Keratinocyte (primary cell): ENCODE data around the gene NLGN3. TPM values are rescaled to one million over a fixed set of nuclear protein-coding genes. Genes with fewer than 3 reads are reported as not detected.

Experiments
- DNase-seq: peaks from one replicate; pipeline ENCODE4 v3.0.0-alpha.2; 2011; ENCODE audit warnings: low read depth, missing footprints, low spot score
- FAIRE-seq: peaks from 2 replicates; lab custom pipeline; 2011; peaks lifted over from hg19 to GRCh38; lab: Jason Lieb, UNC
- H2AFZ ChIP-seq: 2 replicates; pipeline ENCODE4 v1.6.0; 2012; ENCODE audit warnings: low read length, control low read depth, inconsistent platforms; ENCODE audit not compliant: control insufficient read depth
- H3K27ac ChIP-seq: 2 replicates; pipeline ENCODE4 v1.5.1; 2011; ENCODE audit warnings: low read length; ENCODE audit not compliant: control insufficient read depth, insufficient read depth
- H3K27me3 ChIP-seq: 3 replicates; pipeline ENCODE4 v1.6.0; 2011; ENCODE audit warnings: low read length; ENCODE audit not compliant: control insufficient read depth, insufficient read depth; ENCODE audit errors: extremely low read depth
- H3K36me3 ChIP-seq, 2 experiments: 2 replicates in 1 of 2; 3 replicates in 1 of 2; pipeline ENCODE4 v1.5.1; 2011; ENCODE audit warnings: low read length in 2 of 2, mild to moderate bottlenecking in 1 of 2; ENCODE audit not compliant: control insufficient read depth in 2 of 2, insufficient read depth in 2 of 2; ENCODE audit errors: extremely low read depth in 1 of 2
- H3K4me1 ChIP-seq: 3 replicates; pipeline ENCODE4 v1.5.1; 2011; ENCODE audit warnings: low read length; ENCODE audit not compliant: control insufficient read depth, insufficient read depth; ENCODE audit errors: extremely low read depth
- H3K4me2 ChIP-seq: 3 replicates; pipeline ENCODE4 v1.6.0; 2011; ENCODE audit warnings: low read depth, low read length; ENCODE audit not compliant: control insufficient read depth, insufficient read depth; ENCODE audit errors: extremely low read depth
- H3K4me3 ChIP-seq, 3 experiments: fragments of 200-600 bp in 1 of 3; sonication (generic) in 1 of 3; 2 replicates in 2 of 3; 3 replicates in 1 of 3; pipeline ENCODE4 v1.5.1; 2011 to 2016; ENCODE audit warnings: low read length in 3 of 3, mild to moderate bottlenecking in 3 of 3, control low read depth in 2 of 3, inconsistent platforms in 1 of 3, low read depth in 1 of 3, mixed read lengths in 1 of 3, mixed run types in 1 of 3, moderate library complexity in 1 of 3; ENCODE audit not compliant: control insufficient read depth in 2 of 3, insufficient read depth in 2 of 3; ENCODE audit errors: extremely low read depth in 1 of 3
- H3K79me2 ChIP-seq: 2 replicates; pipeline ENCODE4 v1.6.0; 2012; ENCODE audit warnings: low read length; ENCODE audit not compliant: control insufficient read depth, insufficient read depth
- H3K9ac ChIP-seq: 3 replicates; pipeline ENCODE4 v1.6.0; 2011; ENCODE audit warnings: low read length; ENCODE audit not compliant: control insufficient read depth, insufficient read depth; ENCODE audit errors: extremely low read depth
- H3K9me1 ChIP-seq: 3 replicates; pipeline ENCODE4 v1.6.0; 2011; ENCODE audit warnings: low read length; ENCODE audit not compliant: control insufficient read depth, insufficient read depth; ENCODE audit errors: extremely low read depth
- H3K9me3 ChIP-seq: 2 replicates; pipeline ENCODE4 v1.5.1; 2012; ENCODE audit warnings: low read depth, low read length; ENCODE audit not compliant: control insufficient read depth
- H4K20me1 ChIP-seq: 3 replicates; pipeline ENCODE4 v1.6.0; 2011; ENCODE audit warnings: low read length; ENCODE audit not compliant: control insufficient read depth, insufficient read depth; ENCODE audit errors: extremely low read depth
- EZH2 ChIP-seq: IDR thresholded peaks from one replicate; pipeline ENCODE4 v1.6.1; 2012; ENCODE audit warnings: inconsistent platforms, mild to moderate bottlenecking, low read length, moderate library complexity
- dilution Hi-C: fragments of 300-500 bp; cut with MboI; formaldehyde crosslinking; loops from one replicate; pipeline ENCODE4 v1.7.0; 2020; ENCODE audit warnings: low sequenced_read_pairs; ENCODE audit not compliant: extremely low pct_ligation_motif_present
- polyA plus RNA-seq, 5 experiments: library from polyadenylated mRNA; depleted of rRNA in 3 of 5; stranded (reverse) in 3 of 5; stranded (forward) in 1 of 5; unstranded in 1 of 5; fragments of >200 nt; gene quantifications; 1 replicate in 1 of 5; 2 replicates in 3 of 5; 3 replicates in 1 of 5; pipeline versions ENCODE4 v1.2.1 to v1.2.3, GENCODE V29; 2011 to 2012; ENCODE audit warnings: missing spikeins in 2 of 5, low read depth in 1 of 5, low replicate concordance in 1 of 5
- TF ChIP-seq, protein P1 (sequence below), 3 experiments: IDR thresholded peaks in 1 of 3; conservative IDR thresholded peaks in 1 of 3; optimal IDR thresholded peaks in 1 of 3; 2 replicates in 2 of 3; 3 replicates in 1 of 3; pipeline versions ENCODE3 to v1.5.1; 2011; ENCODE audit warnings: low read length in 3 of 3, mild to moderate bottlenecking in 3 of 3, moderate library complexity in 2 of 3, control low read depth in 1 of 3, inconsistent platforms in 1 of 3; ENCODE audit not compliant: insufficient read depth in 2 of 3; ENCODE audit errors: extremely low read depth in 1 of 3

Gene NLGN3
- polyA plus RNA-seq, 1 donor (not counting 4 experiments of a cell fraction or from before 2014, with no cell fraction given): 0.05 TPM

DNA sequence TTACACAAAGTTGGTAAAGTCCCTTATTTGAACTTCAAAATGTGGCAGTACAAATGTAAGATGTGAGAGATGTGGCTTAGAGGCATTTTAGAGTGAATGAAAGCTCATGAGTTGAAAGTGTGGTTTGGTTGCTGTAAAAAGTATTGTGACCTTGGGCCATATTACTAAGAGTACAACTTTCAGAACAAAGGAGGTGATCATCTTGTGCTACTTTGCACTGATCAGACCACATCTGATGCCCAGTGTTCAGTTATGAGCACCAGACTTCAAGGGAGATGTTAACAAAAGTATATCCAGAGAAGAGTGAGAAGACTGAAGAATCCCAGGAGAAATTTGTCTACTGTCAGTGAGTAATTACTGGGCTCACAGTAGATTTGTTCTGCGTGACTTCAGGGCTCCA, 30.2 kb downstream of the NLGN3 start:
- DNase-seq: no peak
- Histone ChIP-seq H3K4me2 (no peak overlapping the region), H3K36me3 (no peaks in the 10 kb centered on the region), H3K9ac (no peak overlapping the region), H3K4me1 (no peaks in the 10 kb centered on the region), H3K27ac (no peak overlapping the region), H4K20me1 (no peaks in the 10 kb centered on the region), H3K79me2 (no peaks in the 10 kb centered on the region), H3K27me3 (no peaks in the 10 kb centered on the region), H3K9me3 (no peaks in the 10 kb centered on the region), H2AFZ (no peak overlapping the region), H3K9me1 (no peaks in the 10 kb centered on the region), H3K4me3 (no peak overlapping the region)
- dilution Hi-C loops: no loop called here
- FAIRE-seq: no peak
- TF ChIP-seq, protein P1, sequence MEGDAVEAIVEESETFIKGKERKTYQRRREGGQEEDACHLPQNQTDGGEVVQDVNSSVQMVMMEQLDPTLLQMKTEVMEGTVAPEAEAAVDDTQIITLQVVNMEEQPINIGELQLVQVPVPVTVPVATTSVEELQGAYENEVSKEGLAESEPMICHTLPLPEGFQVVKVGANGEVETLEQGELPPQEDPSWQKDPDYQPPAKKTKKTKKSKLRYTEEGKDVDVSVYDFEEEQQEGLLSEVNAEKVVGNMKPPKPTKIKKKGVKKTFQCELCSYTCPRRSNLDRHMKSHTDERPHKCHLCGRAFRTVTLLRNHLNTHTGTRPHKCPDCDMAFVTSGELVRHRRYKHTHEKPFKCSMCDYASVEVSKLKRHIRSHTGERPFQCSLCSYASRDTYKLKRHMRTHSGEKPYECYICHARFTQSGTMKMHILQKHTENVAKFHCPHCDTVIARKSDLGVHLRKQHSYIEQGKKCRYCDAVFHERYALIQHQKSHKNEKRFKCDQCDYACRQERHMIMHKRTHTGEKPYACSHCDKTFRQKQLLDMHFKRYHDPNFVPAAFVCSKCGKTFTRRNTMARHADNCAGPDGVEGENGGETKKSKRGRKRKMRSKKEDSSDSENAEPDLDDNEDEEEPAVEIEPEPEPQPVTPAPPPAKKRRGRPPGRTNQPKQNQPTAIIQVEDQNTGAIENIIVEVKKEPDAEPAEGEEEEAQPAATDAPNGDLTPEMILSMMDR (optimal IDR thresholded peaks at IDR 0.05 in 1 of 3, IDR thresholded peaks at IDR 0.05 in 1 of 3, conservative IDR thresholded peaks at IDR 0.05 in 1 of 3; ENCODE audit: extremely low read depth in 1 of 3, insufficient read depth in 2 of 3, low read length in 3 of 3): no peak
- no peak for TF ChIP-seq EZH2

DNA sequence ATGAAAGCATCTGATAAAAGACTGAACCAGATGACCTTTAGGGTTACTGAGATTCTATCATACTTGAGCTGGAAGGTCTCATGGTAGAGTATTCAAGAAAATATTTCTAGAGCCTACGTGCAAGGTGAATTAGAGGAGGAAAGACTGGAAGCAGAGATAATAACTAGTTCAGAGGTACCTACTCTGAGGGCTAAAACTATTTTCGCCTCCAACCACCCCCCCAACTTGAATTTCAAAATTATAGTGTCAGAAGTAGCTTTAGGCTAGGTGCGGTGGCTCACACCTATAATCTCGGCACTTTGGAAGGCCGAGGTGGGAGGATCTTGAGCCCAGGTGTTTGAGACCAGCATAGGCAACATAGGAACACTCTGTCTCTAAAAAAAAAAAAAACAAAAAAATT, 30.9 kb downstream of the NLGN3 start:
- TF ChIP-seq, protein P1 (optimal IDR thresholded peaks at IDR 0.05 in 1 of 3, IDR thresholded peaks at IDR 0.05 in 1 of 3, conservative IDR thresholded peaks at IDR 0.05 in 1 of 3; ENCODE audit: extremely low read depth in 1 of 3, insufficient read depth in 2 of 3, low read length in 3 of 3): no peak
- no peak for TF ChIP-seq EZH2
- Histone ChIP-seq H3K4me1 (no peaks in the 10 kb centered on the region), H3K27me3 (no peaks in the 10 kb centered on the region), H3K9me1 (no peaks in the 10 kb centered on the region), H3K4me3 (no peak overlapping the region), H3K9ac (no peak overlapping the region), H4K20me1 (no peaks in the 10 kb centered on the region), H2AFZ (no peak overlapping the region), H3K27ac (no peak overlapping the region), H3K79me2 (no peaks in the 10 kb centered on the region), H3K36me3 (no peaks in the 10 kb centered on the region), H3K4me2 (no peak overlapping the region), H3K9me3 (no peaks in the 10 kb centered on the region)
- DNase-seq (no peak), FAIRE-seq (no peak)
- dilution Hi-C loops: no loop called here
